GM10847 (cell line): ENCODE measurements around the gene CALCR.

Experiments used
- POLR2A ChIP-seq: IDR thresholded peaks from 2 replicates; pipeline ENCODE4 v1.6.1; 2011; ENCODE audit not compliant: insufficient read length; ENCODE audit errors: extremely low read depth

The CALCR gene

DNA sequence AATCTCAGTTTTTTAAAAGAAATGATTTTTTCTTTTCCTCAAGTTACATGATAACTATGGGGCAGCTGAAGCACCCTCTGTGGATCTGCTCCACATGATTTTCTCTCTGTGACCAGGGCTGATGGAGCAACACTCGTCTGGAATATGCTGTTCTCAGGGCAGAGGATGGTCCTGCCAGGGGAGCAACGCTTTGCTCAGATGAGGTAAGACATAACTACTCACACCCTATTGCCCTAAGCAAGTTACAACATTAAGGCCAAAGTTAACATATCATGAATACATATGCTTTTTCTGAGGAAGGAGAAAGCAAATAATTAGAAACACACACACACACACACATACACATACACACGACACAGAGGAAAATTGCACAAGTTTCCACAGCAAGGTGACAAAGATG lies 71.4 kb downstream of the CALCR start:
- TF ChIP-seq POLR2A: no peak

DNA sequence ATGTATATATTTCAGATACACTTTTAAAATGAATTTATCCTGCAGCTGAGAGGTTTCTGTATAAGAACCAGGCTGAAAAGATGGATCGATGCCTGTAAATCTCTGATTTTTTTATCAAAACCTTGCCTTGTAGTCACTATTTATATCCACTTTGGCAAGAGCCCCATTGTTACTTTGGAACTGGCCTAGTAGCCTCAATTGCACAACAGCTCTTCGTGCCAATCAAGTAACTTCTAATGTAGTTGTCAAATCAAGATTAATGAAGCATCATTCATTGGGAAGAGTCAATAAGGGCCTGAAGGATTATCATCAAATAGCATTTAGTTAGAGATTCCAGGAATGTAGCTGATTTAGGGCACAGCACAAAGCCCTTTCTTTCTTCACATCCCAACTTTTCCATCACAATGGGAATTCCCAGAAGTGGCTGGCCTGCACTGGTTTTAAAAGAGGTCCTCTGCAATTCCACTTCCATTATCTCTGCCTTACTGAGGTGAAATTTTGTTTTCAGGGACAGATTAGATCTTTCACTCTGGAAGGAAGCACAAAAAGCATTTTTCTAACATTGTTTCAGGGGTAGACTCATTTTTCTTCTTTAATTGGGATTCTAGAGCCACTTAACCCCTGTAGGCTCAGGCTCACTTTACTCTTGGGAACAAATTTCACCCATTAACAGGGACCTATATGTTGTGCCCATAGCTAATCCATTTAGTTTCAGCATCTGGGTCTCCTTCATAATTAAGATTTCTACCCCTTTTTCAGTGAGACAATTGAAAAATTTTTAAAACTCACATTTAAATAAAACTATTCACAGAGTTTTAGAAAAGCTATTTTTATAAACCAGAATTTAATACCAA lies 97.8 kb downstream of the CALCR start:
- no peak for TF ChIP-seq POLR2A

DNA sequence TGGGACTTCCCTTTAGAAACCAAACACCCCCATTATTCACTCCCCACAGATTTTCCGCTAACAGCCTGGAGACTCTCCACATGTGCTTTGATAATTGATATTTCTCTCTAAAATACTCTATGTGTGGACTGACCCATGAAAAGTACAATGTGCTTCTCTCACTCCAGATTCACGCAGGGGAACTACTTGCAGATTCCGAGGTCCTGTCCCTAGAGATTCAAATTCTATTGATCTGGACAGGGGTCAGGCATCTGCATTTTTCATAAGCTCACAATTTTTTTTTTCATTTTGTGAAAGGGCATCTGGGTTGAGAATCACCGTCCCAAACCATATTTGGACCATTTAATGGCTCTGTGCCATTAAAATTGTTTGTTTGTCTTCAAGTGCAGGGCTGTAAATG lies 98.7 kb downstream of the CALCR start:
- no peak for TF ChIP-seq POLR2A

DNA sequence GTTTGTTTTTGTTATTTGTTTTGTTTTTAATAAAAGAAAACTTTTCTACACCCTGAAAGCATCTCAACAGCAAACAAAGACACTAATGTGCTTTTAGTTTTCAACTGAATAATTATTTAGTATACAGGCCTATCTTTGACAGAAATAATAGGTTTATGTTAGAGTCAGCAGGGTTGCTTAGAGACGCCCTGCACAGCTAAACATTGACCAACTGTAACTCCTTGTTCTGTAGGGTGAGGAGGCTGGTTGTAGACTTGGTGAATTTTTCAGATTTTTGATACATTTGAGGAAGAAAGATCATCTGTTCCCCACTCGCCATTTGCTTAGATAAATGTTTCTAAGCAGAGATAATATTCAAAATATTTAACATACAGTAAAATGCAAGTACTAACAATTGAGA lies 103.1 kb downstream of the CALCR start:
- no peak for TF ChIP-seq POLR2A

DNA sequence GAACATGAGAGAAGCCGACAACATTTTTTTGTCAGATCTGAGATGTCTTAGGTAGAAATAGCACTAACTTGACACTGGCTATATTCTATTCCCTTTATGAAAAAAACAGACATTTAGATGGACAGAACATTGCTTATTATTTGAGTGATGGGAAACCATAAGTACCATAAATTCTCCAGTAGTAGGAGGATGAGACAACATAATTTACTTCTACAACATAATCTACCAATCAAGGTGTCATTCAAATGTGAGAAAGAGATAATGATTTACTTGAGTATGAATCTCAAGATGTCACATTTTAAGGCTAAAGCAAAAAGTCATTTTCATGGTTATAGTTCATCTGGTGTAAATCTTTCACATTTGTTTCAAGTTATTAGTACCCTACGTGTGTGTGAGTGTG lies 110.8 kb downstream of the CALCR start:
- no peak for TF ChIP-seq POLR2A

DNA sequence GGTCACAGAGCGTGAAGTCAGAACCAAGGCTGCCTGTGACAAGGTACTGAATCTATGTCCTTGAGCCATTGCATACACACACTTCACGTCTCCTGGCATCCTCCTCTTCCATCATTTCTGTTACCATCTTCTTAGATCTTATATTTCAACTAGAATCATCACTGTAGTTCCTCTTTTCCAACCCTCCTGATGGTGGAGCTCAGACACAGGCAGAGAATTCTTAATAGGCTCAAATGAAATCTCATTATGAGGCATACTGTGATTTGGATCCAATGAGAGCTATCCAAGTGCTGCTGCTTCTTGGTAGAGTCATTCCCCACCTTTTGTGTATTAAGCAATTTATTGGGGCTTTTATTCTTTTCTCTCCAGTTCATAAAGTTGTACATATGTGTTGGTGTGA lies 113.2 kb downstream of the CALCR start:
- no peak for TF ChIP-seq POLR2A

DNA sequence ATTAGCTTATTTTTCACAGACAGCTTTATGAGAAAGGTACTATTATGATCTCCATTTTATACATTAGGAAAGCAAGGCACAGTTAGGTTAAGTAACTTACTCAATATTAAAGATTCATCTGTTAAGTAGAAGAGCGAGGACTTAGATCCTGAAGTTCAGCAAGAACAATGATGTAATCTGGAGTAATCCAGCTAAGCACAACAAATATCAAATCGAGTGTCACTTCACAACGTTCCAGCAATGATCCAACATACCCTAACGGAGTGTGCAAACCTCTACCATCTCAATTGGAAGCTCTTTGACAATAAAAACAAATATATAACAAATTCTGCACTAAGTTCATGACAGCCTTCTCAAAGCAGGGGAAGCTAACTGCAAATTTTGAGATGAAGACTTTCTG lies 121.3 kb downstream of the CALCR start:
- TF ChIP-seq POLR2A: no peak

DNA sequence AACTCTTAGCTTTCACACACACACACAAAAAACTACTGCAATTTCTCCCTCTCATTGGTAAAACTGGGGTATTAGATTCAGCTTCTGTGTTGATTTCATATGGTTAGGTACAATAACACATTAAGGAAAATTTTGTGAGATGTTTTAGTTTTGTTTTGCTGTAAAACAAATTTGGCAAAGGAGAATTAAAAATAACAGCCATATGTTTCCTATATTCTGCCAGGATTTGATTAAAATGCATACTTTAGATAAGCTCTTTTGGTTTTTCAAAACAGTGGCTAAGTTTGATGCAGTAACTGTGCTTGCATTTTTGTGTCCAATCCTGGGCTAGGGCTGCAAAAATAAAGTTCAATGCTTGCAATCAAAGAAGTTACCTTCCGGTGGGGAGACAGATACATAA lies 126.3 kb downstream of the CALCR start:
- no peak for TF ChIP-seq POLR2A

DNA sequence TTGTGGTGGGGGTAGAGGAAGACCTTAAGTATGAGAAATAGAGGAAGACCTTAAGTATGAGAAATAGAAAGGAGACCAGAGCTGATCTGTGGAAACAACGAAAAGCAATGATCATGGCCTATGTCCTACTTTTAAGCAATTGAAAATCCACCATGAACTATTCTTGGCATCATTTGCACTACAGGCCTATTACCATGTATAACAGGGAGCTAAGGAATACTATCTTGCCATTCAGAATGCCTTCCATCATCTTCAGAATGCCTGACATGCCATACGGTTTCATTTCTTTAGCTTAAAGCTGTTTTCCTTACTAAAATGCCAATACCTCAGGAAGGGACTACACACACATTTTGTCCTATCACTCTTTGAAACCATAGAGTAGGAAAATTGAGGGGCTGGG lies 127.0 kb downstream of the CALCR start:
- TF ChIP-seq POLR2A: no peak

DNA sequence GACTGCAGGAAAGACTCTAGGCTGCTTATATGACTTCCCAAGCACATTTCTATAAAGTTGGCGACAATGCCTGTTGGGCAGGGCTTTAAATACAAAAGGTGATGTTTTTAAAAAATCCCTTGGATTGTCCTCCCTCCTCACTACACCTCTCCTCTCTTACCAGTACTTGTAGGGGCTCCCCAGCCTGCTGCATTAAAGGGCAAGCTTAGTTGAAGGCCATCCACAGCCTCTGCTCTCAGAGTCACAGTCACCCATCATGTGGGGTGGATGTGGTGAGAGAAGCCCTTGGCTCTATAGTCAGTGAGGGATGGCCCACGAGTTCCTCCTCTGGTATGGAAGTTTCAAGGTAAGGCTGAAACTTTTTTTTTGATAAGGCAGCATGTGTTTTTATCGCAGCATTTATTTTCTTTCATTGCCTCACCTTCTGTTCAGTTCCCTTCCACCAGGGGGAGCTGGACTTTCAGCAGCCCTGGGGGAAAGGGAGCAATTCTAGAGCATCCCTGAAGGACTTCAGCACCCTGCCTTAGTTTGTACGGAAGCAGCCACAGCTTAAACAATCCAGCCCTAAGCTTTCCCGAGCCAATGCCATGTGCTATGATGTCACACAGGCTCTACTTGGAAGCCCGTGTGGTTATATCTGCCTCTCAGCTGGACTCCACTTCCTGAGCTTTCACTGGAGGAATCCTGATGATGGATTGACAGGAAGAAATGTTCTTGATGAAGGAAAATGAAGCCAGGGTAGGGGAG lies 131.9 kb downstream of the CALCR start:
- no peak for TF ChIP-seq POLR2A

DNA sequence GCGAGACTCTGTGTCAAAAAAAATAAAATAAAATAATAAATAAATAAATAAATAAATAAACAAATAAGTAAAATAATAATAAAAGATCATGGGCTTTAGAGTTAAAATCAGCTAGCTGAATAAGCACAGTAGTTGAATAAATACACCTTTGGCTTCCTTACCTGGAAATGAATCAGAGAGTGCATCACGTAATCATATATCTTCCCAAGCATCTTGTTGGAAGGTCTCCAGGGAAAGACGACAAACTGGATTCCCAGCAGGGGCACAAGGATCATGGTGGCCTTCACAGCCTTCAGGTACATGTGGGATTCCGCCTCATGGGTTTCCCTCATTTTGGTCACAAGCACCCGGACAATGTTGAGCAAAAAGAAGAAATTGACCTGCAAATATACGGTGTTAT lies 138.7 kb downstream of the CALCR start:
- TF ChIP-seq POLR2A: no peak

DNA sequence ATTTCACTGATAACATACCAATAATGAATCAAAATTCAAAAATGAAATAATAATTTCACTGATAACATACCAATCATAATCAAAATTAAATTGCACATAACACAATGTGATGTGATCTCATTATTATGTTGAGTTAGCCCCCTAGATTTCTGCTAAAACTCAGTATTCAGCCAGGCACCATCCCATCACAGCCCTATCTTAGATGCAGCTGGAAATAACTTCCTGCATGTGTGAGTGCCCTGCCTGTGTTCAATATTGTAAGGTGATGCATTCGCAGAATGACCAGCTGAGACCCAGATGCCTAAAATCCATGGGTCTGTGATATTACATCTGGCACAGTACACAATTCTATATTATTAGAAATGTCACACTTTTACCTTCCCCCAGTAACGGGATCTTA lies 142.4 kb downstream of the CALCR start:
- TF ChIP-seq POLR2A: no peak

DNA sequence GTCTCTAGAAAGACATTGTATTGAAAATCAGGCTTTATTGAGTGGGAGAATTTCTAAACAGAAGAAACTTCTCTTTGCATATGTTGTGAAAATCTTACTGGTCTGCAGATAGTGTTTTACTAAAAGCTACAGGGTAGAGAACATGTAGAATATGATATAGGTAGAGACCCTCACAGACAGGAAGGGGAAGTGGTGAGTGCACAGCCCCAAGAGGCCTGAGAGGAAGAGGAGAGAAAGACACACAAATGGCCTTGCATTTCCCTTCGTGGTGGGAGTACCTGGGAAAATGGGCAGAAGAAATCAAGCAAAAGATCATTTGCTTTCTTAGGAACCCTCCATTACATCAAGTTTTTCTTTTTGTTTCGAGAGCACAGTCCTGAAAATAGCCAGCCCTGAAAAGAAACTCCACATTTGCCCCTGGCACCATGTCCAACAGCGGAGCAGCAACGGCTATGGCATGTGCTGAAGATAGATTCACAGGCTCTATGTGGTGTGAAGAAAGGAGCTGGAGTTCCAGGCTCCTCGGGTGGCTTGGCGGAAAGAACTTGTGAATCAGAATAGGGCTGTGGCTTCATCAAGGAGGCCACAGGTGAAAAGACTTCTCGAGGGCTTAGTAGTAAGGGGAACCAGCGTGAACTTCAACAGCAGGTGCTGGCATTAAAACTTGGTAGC lies 143.5 kb downstream of the CALCR start:
- TF ChIP-seq POLR2A: no peak

DNA sequence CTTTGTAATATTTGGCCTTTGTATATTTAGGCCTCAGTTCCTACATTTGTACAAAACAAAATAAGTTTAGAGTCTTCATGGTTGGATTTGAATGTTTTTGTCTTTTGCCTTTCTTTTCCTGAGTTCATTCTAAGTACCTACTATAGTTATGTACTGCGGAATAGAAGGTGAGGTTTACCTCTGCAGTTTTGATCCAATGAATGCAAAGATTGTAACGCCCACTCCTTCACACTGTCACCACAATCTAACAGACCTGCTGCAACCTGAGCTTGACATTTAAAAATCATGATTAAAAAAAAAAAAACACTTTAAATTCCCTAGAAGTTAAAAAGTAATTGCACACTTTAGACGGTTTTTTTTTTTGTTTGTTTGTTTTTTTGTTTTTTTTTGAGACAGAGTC lies 145.0 kb downstream of the CALCR start:
- TF ChIP-seq POLR2A: no peak

DNA sequence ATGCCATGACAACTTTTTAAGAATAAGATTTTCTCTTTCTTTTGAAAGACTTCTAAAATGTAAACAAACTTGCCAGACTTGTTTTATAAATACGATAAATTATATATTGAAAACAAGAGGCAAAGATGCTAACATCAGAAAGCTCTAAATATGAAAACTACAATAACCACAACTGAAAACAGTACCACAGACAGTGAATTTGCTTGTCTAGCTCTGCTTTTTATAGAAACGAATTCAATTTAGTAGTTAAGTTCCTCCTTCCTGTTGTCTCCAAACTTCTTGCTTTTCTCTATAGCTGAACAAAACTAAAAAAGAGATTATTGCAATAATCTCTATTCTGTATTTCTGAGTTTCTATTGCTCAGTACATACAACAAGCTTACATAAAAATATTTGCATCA lies 147.4 kb downstream of the CALCR start:
- no peak for TF ChIP-seq POLR2A

DNA sequence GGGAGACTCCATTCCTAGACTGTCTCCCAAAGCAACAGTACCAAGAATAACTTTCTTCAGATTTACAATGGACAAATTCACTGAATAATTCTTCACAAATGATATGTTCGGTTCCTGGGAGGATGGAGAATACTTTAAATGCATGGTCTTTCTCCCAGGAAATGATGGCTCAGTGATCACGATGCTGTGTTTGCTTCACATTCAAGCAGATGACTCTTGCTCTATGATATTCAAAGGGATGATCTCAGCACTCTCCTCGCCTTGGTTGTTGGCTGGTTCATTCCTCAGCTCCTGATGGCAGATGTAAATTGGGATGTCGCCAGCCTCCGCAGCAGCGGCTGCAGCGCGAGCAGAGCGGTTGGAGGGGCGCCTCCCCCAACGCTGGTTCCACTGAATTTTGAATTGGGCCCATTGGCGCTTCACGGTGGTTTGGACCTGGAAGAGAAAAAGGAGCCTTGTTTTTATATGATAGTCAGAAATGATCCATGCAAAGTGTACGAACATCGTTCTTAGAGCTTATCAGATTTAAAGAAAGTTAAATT lies 148.3 kb downstream of the CALCR start:
- TF ChIP-seq POLR2A: no peak

DNA sequence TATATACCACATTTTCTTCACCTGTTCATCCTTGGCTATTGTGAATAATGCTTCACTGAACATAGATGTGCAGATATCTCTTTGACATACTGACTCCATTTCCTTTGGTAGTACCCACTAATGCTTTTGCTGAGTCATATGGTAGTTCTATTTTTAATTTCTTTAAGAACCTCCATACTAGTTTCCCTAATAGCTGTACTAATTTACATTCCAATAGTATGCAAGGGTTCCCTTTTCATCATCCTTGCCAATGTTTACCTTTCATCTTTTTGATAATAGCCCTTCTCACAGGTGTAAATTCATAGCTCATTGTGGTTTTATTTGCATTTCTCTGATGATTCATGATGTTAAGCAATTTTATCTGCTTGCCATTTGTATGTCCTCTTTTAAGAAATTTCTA lies 159.9 kb downstream of the CALCR start:
- TF ChIP-seq POLR2A: no peak
